WERI-Rb-1 (cell line): ENCODE measurements around the gene HDAC4.
"Not testable (repeated sequence)": the region's sequence is repeated elsewhere in the genome, so short reads cannot be mapped to it uniquely, and the experiment has no call there.

Experiments used
- DNase-seq: peaks from one replicate; pipeline ENCODE4 v3.0.0-alpha.2; 2020
- H3K27ac ChIP-seq: fragments of 250-450 bp; sonication (Bioruptor Pico); 2 replicates; pipeline ENCODE4 v1.5.1; 2020; ENCODE audit warnings: mild to moderate bottlenecking, moderate library complexity
- H3K27me3 ChIP-seq: fragments of 250-450 bp; sonication (Bioruptor Pico); 2 replicates; pipeline ENCODE4 v1.5.1; 2021; ENCODE audit warnings: mild to moderate bottlenecking, low read depth, moderate library complexity; ENCODE audit not compliant: insufficient read depth, severe bottlenecking
- H3K36me3 ChIP-seq: fragments of 250-450 bp; sonication (Bioruptor Pico); 2 replicates; pipeline ENCODE4 v1.5.1; 2020; ENCODE audit warnings: mild to moderate bottlenecking, moderate library complexity
- H3K4me3 ChIP-seq: 2 replicates; pipeline ENCODE4 v1.5.1; 2011; ENCODE audit warnings: low read depth, mild to moderate bottlenecking, control low read depth, low read length
- H3K9me3 ChIP-seq: fragments of 250-450 bp; sonication (Bioruptor Pico); 2 replicates; pipeline ENCODE4 v1.5.1; 2021; ENCODE audit warnings: mild to moderate bottlenecking, moderate library complexity; ENCODE audit not compliant: severe bottlenecking
- TF ChIP-seq, protein P1 (sequence below): IDR thresholded peaks from 2 replicates; pipeline ENCODE4 v1.5.1; 2011; ENCODE audit warnings: low read depth, mild to moderate bottlenecking, control low read depth, inconsistent platforms, low read length

HDAC4 gene

DNA sequence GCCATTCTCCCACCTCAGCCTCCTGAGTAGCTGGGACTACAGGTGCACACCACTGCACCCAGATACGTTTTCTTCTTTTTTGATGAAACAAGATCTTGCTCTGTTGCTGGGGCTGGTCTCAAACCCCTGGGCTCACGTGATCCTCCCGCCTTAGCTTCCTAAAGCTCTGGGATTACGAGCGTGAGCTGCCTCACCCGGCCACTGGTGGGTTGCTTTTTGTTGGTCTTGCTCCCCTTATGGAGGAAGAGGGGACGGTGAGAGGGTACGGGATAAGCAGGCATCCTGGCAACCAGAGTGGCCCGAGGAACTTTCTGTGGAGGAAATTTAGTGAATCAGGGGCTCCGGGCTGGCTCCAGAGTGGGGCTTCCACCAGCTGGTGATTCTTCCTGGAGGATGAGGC, 222.3 kb downstream of the HDAC4 start:
- TF ChIP-seq, protein P1, sequence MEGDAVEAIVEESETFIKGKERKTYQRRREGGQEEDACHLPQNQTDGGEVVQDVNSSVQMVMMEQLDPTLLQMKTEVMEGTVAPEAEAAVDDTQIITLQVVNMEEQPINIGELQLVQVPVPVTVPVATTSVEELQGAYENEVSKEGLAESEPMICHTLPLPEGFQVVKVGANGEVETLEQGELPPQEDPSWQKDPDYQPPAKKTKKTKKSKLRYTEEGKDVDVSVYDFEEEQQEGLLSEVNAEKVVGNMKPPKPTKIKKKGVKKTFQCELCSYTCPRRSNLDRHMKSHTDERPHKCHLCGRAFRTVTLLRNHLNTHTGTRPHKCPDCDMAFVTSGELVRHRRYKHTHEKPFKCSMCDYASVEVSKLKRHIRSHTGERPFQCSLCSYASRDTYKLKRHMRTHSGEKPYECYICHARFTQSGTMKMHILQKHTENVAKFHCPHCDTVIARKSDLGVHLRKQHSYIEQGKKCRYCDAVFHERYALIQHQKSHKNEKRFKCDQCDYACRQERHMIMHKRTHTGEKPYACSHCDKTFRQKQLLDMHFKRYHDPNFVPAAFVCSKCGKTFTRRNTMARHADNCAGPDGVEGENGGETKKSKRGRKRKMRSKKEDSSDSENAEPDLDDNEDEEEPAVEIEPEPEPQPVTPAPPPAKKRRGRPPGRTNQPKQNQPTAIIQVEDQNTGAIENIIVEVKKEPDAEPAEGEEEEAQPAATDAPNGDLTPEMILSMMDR, result no peak

DNA sequence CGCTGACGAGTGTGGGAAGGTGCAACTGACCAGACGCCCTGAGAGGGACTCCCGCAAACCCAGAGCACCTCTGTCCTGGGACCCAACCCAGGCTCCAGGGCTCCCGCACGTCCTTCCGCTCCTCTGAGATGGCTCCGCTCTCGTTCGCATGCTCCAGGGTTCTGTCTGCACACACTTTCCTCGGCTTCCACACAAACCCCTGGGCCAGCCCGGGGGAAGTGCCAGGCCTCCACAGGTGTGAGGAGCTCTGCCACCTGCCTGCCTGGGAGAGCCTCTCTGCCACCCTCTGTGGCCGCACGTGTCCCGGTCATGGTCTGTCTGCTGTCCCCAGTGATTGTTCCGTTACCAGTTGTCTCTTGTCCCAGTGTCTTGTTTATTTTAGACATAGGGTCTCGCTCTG, 222.9 kb downstream of the HDAC4 start:
- Histone ChIP-seq H3K4me3 (no peak overlapping the region), H3K27ac (no peak overlapping the region), H3K36me3 (no peaks in the 10 kb centered on the region; the same call in 1 of the 2 replicates), H3K9me3 (no peaks in the 10 kb centered on the region), H3K27me3 (no peaks in the 10 kb centered on the region)
- TF ChIP-seq, protein P1, result no peak
- no peak for DNase-seq

More for the DNA sequence above, 222.3 kb downstream of the HDAC4 start:
- Histone ChIP-seq H3K9me3 (no peaks in the 10 kb centered on the region), H3K4me3 (no peak overlapping the region), H3K27ac (no peak overlapping the region), H3K27me3 (no peaks in the 10 kb centered on the region), H3K36me3 (no peaks in the 10 kb centered on the region; the same call in 1 of the 2 replicates)
- no peak for DNase-seq

DNA sequence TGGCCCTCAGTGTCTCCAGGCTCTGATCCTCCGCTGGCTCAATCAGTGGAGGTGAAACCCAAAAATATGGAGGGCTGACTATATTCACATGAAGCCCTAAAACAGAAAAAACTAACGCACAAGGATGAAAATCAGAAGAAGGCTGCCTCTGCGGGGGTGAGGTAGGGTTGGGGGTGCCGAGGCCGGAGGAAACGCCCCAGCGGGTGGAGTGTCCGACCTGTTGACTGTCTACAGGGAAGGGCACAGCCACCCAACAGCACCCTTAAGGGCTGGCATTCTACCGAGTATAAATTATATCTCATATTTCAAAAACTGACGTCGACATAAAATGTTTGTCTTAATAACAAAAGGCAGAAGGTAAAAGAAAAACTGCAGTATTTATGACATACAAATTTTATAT, 223.5 kb downstream of the HDAC4 start:
- H3K9me3 ChIP-seq, result no peaks in the 10 kb centered on the region
- no peak for DNase-seq
- H3K27ac ChIP-seq, result no peak overlapping the region
- no peaks in the 10 kb centered on the region; the same call in 1 of the 2 replicates for H3K36me3 ChIP-seq
- H3K4me3 ChIP-seq, result no peak overlapping the region
- TF ChIP-seq, protein P1, result no peak
- H3K27me3 ChIP-seq, result no peaks in the 10 kb centered on the region

DNA sequence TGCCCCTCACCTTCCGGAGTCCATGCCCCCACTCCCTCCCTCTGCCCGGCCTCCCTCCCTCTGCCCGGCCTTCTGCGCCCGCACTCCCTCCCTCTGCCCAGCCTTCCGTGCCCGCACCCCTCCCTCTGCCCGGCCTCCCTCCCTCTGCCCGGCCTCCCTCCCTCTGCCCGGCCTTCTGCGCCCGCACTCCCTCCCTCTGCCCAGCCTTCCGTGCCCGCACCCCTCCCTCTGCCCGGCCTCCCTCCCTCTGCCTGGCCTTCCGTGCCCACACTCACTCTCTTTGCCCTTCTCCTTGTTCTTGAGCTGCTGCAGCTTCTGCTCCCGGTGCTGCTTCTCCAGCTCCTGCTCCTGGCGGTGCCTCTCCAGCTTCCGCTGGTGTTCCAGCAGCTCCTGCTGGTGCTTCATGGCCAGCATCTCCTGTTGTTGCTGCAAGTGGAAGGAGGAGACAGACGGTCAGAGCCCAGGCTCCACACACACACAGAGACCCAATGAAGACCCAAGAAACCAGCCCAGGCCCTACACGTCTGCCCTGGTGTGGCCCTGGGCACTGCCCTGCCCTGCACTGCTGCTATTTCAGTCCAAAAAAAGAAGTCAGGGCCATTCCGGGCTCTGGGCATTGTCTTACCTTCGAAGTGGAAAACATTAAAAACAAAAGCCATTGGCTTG, 224.5 kb downstream of the HDAC4 start:
- H3K27me3 ChIP-seq, H3K36me3 ChIP-seq, H3K9me3 ChIP-seq, DNase-seq, H3K27ac ChIP-seq, H3K4me3 ChIP-seq: not testable (repeated sequence)

DNA sequence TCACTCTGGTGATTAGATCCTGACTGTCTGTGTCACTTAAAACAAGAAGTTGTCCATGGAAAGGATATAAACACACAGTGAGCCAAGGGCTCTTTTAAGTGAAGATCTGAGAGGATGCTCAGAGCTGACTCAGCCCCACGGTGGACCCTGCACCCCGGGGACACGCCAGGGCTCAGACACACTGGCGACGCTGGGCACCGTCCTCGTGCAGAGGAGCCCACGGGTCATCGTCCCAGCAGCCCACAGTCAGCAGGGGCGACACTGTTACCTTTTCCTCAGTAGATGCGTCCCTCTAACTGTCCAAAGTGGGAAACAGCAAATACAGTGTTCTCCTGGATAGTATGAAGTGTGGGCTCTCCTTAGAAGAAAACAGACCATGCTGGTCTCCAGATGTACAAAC, 225.6 kb downstream of the HDAC4 start:
- Histone ChIP-seq H3K9me3 (no peaks in the 10 kb centered on the region), H3K27ac (no peak overlapping the region), H3K4me3 (no peak overlapping the region), H3K27me3 (no peaks in the 10 kb centered on the region), H3K36me3 (no peaks in the 10 kb centered on the region; the same call in 1 of the 2 replicates)
- TF ChIP-seq, protein P1, result no peak
- DNase-seq, result no peak

DNA sequence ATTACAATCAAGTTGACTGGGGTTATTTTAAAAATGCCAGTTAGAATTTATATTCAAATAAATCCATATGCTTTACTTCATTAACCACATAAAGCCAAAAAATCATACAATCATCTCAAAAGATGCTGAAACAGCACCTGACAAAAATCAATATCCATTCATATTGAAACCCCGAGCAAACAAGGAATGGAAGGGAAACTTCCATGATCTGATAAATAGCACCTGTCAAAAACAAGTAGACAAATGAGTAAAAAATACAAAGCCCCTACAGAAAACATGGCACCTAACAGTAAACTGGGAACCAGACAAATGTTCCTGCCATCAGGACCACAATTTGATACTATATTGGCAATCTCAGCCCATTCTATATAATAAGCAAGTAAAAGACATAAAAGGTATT, 227.5 kb downstream of the HDAC4 start:
- TF ChIP-seq, protein P1, result no peak
- Histone ChIP-seq H3K9me3 (no peaks in the 10 kb centered on the region), H3K4me3 (no peak overlapping the region), H3K27me3 (no peaks in the 10 kb centered on the region), H3K36me3 (no peaks in the 10 kb centered on the region; the same call in 1 of the 2 replicates), H3K27ac (no peak overlapping the region)
- no peak for DNase-seq
